Hematopoietic multipotent progenitor cell treated with erythropoietin and hydrocortisone succinate and interleukin-3 and kit ligand, for 15 days (in vitro differentiated cells): ENCODE results near the gene SLC37A1.

Experiments used
- DNase-seq: peaks from one replicate; pipeline ENCODE4 v3.0.0-alpha.2; 2015; ENCODE audit warnings: low spot score

SLC37A1 gene

DNA sequence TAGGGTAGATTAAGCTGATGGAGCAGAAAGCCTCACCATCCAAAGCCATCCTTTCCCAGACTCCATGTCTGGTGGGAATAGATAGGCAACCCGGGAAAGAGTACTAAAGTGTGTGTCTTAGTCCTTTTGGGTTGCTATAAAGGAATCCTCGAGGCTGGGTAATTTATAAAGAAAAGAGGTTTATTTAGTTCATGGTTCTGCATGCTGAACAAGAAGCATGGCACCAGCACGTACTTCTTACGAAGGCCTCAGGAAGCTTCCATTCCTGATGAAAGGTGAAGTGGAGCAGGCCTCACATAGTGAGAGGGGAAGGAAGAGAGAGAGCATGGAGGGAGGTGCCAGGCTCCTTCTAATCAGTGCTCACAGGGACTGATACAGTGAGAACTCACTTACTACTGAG, 6.2 kb upstream of the SLC37A1 start:
- DNase-seq: no peak

DNA sequence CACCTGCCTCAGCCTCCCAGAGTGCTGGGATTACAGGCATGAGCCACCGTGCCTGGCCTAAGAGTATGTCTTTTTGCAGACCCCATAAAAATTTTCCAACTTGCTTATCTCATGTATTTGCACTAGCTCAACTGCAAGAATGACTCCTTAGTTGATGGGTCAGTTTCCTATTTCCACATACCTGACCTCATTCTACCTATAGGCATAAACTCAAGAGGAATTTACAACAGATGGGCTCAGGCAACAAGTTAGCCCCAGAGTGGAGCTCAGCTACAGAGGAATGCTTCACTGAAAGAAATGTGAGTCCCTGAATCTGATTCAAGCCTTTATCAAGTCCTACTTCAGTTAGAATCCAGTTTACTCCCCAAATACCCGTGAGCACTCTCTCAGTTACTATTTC, 5.3 kb upstream of the SLC37A1 start:
- DNase-seq: no peak

DNA sequence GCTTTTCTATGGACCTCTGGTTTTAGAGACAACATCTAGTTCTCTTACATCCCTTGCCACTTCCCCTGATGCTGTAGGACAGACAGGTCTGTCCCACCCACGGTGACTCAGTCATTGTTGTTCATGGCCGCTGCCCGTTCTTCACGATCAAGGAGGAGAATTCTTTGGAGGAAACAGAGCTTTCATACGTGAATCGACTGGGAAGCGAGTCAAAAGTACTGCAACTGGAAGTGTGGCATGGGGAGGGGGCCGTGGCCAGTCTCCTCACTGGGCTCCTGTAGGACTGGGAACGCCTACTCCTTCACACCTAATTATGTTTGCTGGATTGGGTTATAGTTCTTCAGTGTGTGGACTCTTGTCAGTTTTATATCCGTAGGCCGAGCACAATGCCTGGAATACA, 4.4 kb upstream of the SLC37A1 start:
- no peak for DNase-seq

DNA sequence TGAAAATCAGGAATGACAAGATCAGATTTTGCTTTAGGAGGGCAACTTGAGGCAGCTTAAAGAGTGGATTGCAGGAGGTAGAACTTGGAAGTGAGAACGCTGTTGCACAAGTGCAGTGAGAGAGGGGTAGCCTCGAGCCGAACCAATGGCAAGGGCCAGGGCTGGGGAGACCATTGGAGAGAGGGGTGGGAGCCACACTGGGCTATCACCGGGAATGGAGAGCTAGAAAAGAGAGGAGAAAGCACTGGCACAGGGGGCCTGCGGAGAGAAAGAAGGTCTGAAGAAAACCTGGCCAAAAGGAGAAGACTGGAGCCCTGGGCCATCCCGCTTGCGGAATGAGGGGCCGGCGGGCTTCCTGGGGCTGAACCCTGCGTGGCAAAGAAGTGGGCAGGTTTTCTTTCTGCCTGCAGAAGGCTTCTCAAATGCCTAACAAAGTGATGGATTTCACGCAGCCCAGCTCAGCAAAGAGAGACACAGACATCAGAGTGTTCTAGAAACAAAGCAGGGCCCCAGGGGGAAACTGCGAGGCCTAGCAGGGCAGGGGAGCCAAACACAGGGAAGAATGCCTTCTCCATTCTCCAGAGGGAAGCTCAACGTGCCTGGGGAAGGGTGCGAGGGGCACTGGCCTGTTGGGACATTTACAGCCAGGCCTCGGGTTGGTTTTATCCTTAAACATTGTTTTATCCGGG, 1.2 kb upstream of the SLC37A1 start:
- no peak for DNase-seq

DNA sequence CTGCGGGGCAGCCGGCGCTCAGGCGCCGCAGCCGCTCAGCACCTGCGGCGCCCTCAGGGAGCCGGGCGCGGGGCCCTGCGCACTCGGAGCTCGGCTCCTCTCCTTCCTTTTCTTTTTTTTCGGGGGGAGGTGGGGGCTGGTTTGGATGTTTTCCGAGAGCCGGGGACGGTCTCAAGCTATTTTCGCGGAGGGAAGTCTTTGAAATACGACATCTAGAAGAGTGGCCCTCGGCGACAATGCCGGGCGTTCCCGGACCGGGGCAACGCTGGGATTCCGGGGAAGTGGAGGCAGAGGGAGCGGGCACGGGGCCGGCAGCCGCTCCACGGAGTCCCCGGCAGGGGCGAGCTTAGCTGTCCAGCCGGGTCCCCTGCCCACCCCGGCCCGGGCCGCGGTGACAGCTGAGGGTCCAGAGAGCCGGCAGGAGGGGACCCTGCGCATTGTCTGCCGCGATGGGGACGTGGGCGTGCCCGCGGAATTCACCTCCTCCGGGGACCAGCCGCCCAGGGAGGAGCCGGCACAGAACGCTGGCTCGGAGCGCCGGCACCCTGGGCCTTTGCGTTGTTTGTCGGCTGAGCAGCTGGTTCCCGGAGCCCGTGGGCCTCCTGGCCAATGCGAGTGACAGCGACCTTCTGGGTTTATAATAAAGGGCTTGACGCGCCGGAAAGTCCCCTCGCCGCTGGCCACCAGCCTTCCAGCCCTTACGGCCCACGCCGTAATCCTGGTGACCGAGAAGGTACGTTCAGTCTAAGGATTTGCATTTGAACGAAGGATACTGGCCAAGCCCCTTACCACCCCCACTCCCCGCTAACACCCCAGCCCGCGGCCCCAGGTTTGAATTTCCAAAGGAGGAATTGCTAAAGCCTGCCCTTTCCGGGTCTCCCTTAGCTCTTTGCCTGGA, 582 bp downstream of the SLC37A1 start:
- DNase-seq: no peak

DNA sequence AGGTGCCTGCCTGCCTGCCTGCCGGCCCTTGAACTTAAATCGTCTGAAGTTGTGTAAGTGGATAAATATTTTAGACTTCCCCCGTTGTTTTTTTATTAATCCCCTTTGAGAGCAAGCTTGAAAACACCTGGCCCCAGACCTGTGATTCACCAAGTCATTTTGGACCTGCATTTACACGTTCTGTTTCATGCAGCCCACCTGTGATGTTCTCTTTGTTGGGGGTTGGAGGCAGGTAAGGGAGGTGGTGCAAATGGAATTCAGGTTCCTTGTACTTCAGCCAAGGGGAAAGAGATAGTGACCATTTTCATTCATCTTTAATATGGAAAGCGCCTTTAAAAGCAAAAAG, 1.2 kb downstream of the SLC37A1 start:
- no peak for DNase-seq

DNA sequence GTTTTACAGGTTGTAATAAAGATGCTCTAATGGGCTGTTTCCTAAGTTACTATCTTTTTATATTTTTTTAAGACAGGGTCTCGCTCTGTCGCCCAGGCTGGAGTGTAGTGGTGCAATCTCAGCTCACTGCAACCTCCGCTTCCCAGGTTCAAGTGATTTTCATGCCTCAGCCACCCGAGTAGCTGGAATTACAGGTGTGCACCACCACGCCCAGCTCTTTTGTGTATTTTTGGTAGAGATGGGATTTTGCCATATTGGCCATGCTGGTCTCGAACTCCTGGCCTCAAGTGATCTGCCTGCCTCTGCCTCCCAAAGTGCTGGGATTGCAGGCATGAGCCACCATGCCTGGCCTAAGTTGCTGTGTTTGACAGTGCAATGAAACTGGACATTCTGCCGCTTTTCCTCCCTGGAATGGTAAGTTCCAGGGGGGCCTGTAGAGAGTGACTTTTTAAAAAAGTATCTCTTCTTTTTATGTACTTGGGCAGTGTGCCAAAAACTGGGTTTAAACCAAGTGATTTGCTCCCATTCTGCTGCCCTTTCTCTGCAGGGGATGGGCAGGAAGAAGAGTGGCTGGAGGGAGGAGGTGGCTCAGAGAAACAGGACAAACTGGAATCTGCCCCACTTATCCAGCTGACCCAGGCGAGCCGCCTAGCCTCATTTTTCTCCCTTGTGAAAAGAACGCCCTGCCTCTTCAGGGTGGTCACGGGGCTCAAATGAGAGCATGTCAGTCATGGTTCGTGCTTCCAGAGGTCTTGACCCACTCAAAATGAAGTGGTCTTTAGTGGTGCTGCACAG, 2.3 kb downstream of the SLC37A1 start:
- no peak for DNase-seq

DNA sequence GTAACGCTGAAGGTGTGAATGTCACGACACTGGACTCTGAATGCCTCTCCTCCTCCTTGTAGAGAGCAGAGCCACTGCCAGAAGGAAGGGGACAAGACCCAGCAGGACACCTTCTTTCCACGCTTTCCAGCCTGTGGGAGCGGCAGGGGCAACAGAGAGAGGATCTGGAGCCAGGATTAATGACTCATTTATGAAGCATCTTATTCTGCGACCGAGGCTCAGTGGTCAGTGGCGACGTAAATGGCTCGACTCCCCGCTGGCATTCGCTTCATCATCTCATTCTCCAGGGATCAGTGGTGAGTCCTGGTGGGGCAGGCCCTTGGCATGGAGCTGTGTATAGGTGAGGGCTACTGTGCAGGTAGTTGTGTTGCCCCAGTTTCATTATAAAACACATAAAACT, 4.6 kb downstream of the SLC37A1 start:
- DNase-seq: no peak

DNA sequence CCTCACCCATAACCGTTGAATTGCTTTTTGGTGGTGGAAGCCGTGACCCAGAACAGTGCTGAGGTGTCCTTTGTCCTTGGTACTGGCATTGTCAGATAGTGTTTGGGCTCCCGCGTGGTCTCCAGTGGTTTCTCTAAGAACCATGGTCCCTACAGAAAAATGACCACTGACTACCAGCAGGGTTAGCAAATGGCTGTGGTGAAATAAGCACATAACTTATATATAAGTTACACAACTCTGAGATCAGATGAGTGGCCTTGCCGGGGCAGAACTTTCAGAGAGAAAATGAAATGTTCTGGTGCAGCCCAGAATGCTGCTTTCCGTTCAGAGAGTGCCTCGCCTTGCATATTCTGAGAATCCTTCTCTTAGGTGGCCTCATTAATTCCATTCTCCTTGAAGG, 5.0 kb downstream of the SLC37A1 start:
- no peak for DNase-seq

DNA sequence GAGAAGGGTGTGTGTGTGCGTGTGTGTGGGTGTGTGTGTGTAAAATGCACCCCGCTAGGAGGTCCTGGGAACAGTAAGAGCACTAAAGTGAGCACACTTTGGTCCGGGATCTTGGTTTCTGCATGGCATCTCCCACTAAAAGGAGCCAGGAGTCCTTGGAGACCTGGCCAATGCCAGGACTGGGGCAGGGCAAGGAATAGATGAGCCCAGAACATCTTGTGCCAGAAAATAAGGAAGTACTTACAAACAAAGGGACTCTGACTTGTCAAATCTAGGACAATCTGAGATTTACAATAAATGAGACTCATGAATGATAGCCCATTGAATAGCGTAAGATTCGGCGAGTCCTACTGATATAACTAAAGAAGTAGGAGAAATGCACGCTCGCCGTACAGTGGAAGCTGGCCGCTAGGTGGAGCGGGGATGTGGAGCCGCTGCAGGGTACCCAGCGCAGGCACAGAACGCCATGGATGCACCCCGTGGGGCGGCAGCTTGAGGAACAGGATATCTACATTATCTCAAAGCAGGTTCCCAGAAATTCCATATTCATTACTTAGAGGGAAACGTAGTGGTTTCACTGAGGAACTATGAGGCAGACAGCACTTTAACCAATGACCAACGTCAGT, 7.1 kb downstream of the SLC37A1 start:
- DNase-seq: no peak

DNA sequence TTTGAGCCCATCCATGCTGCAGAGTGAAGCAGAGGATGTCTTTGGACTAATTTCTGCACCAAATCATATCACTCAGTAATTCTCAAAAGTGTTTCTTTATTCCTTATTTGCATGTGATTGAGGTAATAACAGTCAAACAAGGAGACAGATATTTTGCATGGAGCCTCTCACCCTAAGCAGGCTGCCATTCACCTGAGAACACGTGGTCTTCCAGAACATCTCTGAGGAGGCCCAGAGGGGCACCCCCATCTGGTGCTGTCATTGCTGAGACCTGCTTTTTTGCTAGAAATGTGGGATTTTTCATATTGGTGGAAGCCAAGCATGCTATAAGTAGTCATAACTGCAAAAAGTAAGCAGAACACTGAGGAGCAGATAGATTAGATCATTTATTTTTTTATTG, 7.7 kb downstream of the SLC37A1 start:
- no peak for DNase-seq

DNA sequence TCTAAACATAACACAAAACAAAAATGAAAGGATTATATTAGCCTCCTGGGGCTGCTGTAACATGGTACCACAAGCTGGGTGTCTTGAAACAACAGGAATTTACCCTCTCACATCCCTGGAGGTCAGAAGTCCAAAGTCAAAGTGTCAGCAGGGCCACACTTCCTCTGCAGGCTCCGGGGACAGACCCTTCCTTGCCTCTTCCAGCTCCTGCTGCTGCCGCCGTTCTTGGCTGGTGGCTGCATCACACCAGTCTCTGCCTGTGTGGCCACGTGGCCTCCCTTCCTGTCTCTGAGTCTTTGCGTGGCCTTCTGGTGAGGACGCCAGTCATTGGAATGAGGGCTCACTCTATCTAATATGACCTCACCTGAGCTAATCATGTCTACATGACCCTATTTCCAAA, 8.2 kb downstream of the SLC37A1 start:
- no peak for DNase-seq

DNA sequence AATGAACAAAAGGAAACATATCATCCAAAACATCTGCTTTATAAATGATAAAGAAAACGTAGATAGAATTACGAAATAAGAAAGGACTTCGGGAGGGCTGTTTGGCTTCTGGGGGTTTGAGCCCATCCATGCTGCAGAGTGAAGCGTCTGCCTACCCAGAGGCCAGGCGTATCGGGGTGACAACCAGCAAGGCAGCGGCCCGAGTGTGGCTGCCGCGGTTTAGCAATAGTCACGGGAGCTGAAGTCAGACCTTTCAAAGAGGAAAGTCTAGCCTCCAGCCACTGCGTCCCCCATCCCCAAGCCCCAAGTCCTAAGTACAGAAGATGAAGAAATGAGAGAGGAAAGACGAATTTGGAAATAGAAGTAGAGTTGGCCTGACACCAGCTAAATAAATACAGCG, 8.6 kb downstream of the SLC37A1 start:
- DNase-seq: no peak

DNA sequence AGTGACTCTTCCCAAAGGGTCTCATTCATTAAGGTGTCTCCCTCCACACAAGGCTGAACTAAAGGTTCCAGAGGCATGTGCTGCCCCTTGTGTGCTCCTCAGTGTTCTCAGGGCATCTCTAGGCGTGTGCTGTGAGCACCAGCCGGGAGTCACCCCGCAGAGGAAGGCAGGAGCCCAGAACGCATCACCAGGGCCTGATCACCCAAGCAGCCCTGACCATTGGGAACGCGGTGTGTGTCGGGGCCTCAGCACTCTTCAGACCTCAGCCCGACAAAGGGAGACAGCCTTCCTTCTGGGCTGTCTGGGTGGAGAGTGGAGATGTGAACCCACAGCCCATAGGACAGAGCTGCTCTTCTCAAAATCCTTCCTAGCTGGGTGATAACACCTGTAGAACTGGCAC, 9.1 kb downstream of the SLC37A1 start:
- no peak for DNase-seq

DNA sequence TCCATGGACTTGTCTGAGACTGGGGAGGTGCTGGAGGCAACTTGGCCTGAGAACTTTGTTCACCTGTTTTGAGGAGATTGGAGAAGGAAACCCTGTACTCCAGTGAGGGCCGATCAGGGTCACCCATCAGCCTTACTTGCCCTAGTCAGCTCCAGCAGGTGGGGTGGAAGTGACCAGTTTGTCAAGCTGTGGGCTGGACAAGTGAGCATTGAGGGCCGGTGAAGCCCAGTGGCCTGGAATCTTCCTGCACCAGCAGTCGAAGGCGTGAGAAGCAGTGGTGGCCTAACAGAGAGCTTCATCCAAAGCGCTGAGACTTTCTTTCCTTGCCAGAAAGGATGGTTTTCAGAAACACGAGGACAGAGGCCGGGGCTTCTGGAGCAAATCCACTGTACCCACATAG, 9.6 kb downstream of the SLC37A1 start:
- DNase-seq: no peak

DNA sequence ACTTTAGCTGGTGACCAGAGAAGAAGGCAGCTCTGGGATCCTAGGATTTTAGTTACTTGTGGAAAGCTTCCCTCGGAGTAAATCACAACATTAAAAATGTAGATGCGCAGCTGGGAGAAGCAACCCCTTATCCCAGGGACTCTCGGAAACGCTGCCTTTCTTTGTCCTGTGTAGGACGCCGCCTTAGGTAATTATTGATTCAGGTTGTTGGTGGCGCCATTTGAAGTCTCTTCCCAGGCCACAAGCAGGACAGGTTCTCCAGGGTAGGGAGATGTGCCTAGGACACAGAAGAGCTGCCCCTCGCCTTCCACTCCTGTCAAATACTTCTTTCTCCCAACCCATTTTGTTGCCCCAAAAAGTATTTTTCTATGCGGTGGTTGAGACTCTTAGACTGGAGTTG, 10.3 kb downstream of the SLC37A1 start:
- DNase-seq: no peak

DNA sequence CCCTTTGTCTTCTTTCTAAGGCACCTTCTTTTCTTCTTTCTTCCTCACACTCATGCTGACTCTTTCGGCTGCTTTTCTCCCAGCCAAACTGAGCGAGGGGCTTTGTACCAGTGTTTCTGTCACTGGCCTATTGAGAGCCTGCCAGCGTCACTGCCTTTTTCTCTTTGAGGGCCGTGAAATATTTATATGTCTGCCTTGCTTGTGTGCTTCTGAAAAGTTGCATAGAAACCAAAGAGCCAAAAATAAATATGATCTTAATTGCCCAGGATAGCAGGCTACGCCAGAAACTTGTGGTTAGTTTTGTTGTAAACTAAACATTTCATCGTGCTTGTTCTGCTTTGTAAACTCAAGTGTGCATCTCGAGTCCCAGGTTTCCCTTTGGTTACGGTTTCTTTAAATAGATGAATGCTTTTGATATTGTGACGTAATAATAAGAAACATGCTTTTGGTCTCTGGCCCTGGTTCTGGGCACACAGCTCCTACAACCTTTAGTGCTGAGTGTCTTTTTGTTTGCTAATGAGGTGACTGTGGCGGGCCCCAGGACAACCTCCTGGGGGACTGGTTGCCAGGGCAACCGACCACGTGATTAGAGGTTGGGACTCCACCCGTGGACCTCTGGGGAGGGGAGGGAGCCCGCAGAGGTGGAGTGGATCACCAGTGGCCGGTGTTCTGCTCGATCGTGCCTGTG, 10.8 kb downstream of the SLC37A1 start:
- DNase-seq: no peak

DNA sequence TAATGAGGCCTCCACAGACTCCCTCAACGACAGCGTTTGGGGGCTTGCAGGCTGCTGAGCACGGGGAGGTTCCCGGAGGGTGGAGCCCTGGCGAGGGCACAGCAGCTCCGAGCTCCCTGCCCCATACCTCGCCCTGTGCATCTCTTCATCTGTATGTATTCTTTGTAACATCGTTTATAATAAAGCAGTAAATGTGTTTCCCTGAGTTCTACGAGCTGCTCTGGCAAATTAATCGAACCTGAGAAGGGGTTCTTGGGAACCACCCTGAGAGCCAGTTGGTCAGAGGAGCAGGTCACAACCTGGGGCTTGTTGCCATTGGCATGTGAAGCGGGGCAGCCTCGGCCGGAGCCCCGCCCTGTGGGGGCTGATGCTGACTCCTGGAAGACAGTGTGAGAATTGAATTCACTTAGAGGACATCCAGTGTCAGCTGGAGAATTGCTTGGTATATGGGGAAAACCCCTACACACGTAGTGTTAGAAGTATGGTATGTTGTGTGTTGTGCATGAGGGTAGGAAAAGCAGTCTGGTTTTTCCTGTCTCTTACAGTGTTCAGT, 11.5 kb downstream of the SLC37A1 start:
- no peak for DNase-seq

DNA sequence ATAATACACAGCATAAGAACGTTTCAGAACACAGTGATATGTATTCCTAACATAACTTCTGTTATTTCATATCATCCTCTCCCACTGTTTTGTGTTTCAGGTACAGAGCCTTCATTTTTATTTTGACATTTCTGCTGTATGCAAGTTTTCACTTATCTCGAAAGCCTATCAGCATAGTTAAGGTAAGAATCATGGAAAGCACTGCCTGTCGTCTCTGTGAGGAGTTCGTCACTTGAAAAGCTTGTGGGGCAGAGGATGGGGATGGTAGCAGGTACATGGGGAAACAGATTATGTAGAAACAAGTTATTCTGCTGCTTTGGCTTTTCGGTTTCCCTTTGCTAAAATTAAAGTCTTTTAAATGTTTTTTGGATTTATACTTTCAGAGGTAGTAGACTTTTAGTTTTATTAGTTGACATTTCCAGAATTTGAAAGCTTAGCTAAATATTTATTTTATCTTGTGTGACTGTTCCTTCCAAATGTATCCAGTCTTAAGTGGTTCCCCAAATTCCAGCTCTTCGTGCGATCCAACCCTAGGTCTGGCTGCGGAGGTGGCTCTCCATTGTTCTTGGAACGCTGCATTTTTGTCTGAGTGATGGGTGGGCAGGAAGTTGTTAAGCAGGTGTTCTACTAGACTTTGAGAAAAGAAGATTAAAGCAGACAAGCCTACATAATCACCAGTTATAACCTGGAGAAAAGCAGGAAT, 12.2 kb downstream of the SLC37A1 start:
- no peak for DNase-seq

DNA sequence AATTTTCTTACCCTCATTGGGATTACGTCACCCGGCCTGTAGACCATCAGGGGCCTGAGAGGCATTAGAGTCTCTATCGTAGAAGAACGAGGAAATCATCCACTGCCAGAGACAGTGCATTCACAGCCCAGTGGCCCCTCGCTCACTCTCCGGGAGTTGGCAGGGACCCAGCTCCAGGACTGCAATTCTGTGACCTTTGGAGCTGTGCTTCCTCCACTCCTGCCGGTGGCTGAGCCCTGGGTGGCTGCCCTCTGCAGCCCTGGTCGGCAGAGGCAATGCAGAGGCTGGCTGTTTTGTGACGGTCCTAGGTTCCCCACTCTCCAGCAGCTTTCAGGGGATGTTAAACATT, 12.7 kb downstream of the SLC37A1 start:
- no peak for DNase-seq

DNA sequence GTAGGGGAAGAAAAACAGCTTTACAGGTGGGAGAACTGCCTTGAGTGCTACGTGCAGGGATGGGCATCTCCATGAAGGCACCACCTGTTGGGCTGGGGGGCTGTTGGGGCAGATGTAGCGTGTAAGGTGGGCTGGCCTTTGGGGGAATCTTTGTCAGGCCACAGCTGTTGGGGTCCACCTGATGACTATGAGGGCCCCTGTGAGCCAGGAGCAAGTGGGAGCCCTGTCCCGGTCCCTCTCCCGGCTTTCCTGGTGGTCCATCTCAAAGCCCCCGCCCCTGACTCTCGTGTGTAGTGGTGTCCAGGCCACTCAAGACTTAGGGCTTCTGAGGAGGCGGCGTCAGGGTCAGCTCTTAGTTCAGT, 13.5 kb downstream of the SLC37A1 start:
- DNase-seq: no peak
